ENCODE data around the gene ALG10B.
"Not testable (repeated sequence)": the region's sequence is repeated elsewhere in the genome, so short reads cannot be mapped to it uniquely, and the experiment has no call there.

The ALG10B gene

GRCh38 chr12:38343916-38344315 is 27.3 kb downstream of the ALG10B start:
- H4K20me1 ChIP-seq (ENCODE audit: insufficient read depth, low read length); H3K9ac ChIP-seq (ENCODE audit: low read length); H3K9me2 ChIP-seq (ENCODE audit: low read depth, low read length); H3K27ac ChIP-seq (ENCODE audit: low read depth, low read length, poor library complexity, severe bottlenecking); H3K27me3 ChIP-seq (ENCODE audit: insufficient read depth, low read length); H3K4me2 ChIP-seq (ENCODE audit: low read length); H3K4me3 ChIP-seq (ENCODE audit: low read depth, low read length, poor library complexity, severe bottlenecking); H2AFZ ChIP-seq (ENCODE audit: low read length); H3K9me3 ChIP-seq (ENCODE audit: low read length); H3F3A ChIP-seq (ENCODE audit: insufficient read depth, low read length); H3K36me3 ChIP-seq (ENCODE audit: insufficient read depth, low read length); H3K4me1 ChIP-seq (ENCODE audit: insufficient read depth, low read length, severe bottlenecking); H3K79me2 ChIP-seq (ENCODE audit: insufficient read depth, low read length): not testable (repeated sequence)

DNA sequence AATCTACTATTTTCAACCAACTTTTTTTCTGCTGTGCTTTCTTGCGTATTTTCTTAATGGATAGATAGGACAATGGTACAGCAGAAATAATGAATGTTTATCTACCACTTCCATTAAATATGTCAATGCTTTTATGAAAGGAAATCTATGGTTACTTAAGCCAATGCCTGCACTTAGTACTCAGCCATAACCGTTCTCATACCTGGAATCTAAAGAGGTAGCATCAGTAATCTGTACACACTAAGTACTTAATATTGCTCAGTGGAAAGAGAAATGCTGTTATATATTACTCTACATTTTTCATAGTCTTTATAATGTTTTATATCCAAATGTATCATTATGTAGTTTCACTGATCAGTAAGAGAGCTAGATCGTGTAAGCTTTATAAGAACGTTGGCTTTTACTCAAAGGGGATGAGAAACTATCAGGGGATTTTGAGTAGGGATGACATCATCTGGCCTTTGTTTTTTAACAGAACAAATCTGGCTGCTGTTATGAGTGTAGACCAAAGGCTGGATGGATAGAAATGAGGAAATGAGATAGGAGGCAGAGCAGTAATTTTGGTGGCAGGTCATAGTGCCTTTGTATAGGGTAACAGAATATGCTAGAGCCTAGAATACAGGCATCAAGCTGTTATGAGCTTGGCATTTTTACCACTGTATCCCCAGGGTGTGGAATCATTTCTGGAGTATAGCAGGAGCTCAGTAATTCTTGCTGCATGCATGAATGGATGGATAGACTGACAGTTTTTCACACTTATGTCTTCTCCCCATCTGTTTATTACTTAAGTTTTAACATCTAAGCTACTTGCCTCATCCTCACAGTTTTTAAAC is 34.0 kb downstream of the ALG10B start:
- H3K4me1 ChIP-seq (ENCODE audit: insufficient read depth, low read length, severe bottlenecking), result no peaks in the 10 kb centered on the region
- no peaks in the 10 kb centered on the region for H3K9me3 ChIP-seq (ENCODE audit: low read length)
- no peaks in the 10 kb centered on the region for H3K79me2 ChIP-seq (ENCODE audit: insufficient read depth, low read length)
- TF ChIP-seq, protein P1, sequence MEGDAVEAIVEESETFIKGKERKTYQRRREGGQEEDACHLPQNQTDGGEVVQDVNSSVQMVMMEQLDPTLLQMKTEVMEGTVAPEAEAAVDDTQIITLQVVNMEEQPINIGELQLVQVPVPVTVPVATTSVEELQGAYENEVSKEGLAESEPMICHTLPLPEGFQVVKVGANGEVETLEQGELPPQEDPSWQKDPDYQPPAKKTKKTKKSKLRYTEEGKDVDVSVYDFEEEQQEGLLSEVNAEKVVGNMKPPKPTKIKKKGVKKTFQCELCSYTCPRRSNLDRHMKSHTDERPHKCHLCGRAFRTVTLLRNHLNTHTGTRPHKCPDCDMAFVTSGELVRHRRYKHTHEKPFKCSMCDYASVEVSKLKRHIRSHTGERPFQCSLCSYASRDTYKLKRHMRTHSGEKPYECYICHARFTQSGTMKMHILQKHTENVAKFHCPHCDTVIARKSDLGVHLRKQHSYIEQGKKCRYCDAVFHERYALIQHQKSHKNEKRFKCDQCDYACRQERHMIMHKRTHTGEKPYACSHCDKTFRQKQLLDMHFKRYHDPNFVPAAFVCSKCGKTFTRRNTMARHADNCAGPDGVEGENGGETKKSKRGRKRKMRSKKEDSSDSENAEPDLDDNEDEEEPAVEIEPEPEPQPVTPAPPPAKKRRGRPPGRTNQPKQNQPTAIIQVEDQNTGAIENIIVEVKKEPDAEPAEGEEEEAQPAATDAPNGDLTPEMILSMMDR (IDR thresholded peaks at IDR 0.05; ENCODE audit: low read length), result no peak
- TF ChIP-seq EZH2 (IDR thresholded peaks at IDR 0.05; ENCODE audit: borderline replicate concordance, low read length), result no peak
- H3K27me3 ChIP-seq (ENCODE audit: insufficient read depth, low read length), result no peaks in the 10 kb centered on the region
- H3K4me2 ChIP-seq (ENCODE audit: low read length), result no peak overlapping the region
- no peak overlapping the region for H2AFZ ChIP-seq (ENCODE audit: low read length)
- H4K20me1 ChIP-seq (ENCODE audit: insufficient read depth, low read length), result no peaks in the 10 kb centered on the region
- H3K36me3 ChIP-seq (ENCODE audit: insufficient read depth, low read length), result no peaks in the 10 kb centered on the region
- H3K4me3 ChIP-seq (ENCODE audit: low read depth, low read length, poor library complexity, severe bottlenecking), result no peak overlapping the region
- no peak overlapping the region for H3K9ac ChIP-seq (ENCODE audit: low read length)
- no peak overlapping the region for H3K27ac ChIP-seq (ENCODE audit: low read depth, low read length, poor library complexity, severe bottlenecking)
- no peaks in the 10 kb centered on the region for H3K9me2 ChIP-seq (ENCODE audit: low read depth, low read length)
- H3F3A ChIP-seq (ENCODE audit: insufficient read depth, low read length), result no peaks in the 10 kb centered on the region

- not testable (repeated sequence) for H3K4me1 ChIP-seq (ENCODE audit: insufficient read depth, low read length, severe bottlenecking); H3K9me3 ChIP-seq (ENCODE audit: low read length); H3F3A ChIP-seq (ENCODE audit: insufficient read depth, low read length); H3K27ac ChIP-seq (ENCODE audit: low read depth, low read length, poor library complexity, severe bottlenecking); H3K9ac ChIP-seq (ENCODE audit: low read length); H4K20me1 ChIP-seq (ENCODE audit: insufficient read depth, low read length); H3K9me2 ChIP-seq (ENCODE audit: low read depth, low read length); H2AFZ ChIP-seq (ENCODE audit: low read length); H3K79me2 ChIP-seq (ENCODE audit: insufficient read depth, low read length); H3K27me3 ChIP-seq (ENCODE audit: insufficient read depth, low read length); H3K4me3 ChIP-seq (ENCODE audit: low read depth, low read length, poor library complexity, severe bottlenecking); H3K4me2 ChIP-seq (ENCODE audit: low read length); H3K36me3 ChIP-seq (ENCODE audit: insufficient read depth, low read length)
Measured at GRCh38 chr12:38351175-38351508, 34.6 kb downstream of the ALG10B start.

DNA sequence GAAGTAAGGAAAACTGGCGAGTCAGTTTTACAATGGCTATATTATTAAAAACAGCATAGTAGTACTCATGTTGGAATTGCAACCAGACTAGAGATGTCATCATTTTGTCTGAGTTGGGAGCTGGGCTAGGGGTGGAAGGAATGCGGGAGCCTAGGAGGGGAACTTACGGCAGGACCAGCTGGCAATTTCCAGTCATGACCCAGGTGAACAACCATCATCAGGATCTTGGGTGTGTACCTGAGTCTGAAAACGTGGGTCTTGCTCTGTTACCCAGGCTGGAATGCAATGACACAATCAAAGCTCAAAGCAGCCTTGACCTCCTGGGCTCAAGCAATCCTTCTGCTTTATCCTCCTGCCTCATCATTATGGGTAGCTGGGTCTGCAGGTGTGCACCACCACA is 50.9 kb downstream of the ALG10B start:
- TF ChIP-seq, protein P1 (IDR thresholded peaks at IDR 0.05; ENCODE audit: low read length), result no peak
- TF ChIP-seq EZH2 (IDR thresholded peaks at IDR 0.05; ENCODE audit: borderline replicate concordance, low read length), result no peak

More for the DNA sequence above, 50.9 kb downstream of the ALG10B start:
- Histone ChIP-seq H4K20me1 (ENCODE audit: insufficient read depth, low read length) (no peaks in the 10 kb centered on the region), H3K4me3 (ENCODE audit: low read depth, low read length, poor library complexity, severe bottlenecking) (no peak overlapping the region), H3K9me3 (ENCODE audit: low read length) (no peaks in the 10 kb centered on the region), H3K4me2 (ENCODE audit: low read length) (no peak overlapping the region), H3K79me2 (ENCODE audit: insufficient read depth, low read length) (no peaks in the 10 kb centered on the region), H3K4me1 (ENCODE audit: insufficient read depth, low read length, severe bottlenecking) (no peaks in the 10 kb centered on the region), H3K9me2 (ENCODE audit: low read depth, low read length) (no peaks in the 10 kb centered on the region), H3K27ac (ENCODE audit: low read depth, low read length, poor library complexity, severe bottlenecking) (no peak overlapping the region), H2AFZ (ENCODE audit: low read length) (no peak overlapping the region), H3K27me3 (ENCODE audit: insufficient read depth, low read length) (no peaks in the 10 kb centered on the region), H3K9ac (ENCODE audit: low read length) (no peak overlapping the region), H3K36me3 (ENCODE audit: insufficient read depth, low read length) (no peaks in the 10 kb centered on the region), H3F3A (ENCODE audit: insufficient read depth, low read length) (no peaks in the 10 kb centered on the region)
